ENCODE results near the gene IL22RA1.

IL22RA1 gene

GRCh38 chr1:24134376-24134775 is 8.6 kb downstream of the IL22RA1 start:
- DNase-seq = no peak

DNA sequence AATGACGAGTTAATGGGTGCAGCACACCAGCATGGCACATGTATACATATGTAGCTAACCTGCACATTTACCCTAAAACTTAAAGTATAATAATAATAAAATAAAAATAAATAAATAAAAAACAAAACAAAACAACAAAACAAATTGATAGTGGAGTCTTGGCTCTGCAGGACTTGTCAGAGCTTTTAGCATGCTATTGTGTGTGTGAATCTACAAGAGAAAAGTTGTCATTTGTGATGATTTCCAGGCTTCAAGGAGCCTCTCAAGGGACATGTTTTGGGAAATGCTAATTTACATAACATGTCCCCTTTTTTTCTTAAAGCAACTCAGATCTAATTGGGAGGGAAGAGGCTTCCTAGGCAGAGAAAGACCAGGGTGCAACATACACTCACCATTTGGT is 9.1 kb downstream of the IL22RA1 start:
- no peak for DNase-seq

DNA sequence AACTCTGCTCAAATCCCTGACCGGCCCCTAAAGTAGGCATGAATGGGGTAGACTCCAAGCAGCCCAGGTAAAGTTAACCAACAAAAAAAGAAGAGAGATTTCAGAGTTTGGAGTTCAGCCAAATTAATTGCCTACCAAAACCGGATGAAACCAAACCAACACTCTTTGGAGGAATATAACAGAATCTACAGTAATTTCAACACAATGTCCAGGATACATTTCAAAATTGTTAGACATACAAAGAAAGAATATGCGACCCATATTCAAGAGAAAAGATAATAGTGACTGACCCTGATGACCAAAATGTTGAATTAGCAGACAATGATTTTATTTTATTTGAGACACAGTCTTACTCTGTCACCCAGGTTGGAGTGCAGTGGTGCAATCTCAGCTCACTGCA is 12.6 kb downstream of the IL22RA1 start:
- DNase-seq = no peak

DNA sequence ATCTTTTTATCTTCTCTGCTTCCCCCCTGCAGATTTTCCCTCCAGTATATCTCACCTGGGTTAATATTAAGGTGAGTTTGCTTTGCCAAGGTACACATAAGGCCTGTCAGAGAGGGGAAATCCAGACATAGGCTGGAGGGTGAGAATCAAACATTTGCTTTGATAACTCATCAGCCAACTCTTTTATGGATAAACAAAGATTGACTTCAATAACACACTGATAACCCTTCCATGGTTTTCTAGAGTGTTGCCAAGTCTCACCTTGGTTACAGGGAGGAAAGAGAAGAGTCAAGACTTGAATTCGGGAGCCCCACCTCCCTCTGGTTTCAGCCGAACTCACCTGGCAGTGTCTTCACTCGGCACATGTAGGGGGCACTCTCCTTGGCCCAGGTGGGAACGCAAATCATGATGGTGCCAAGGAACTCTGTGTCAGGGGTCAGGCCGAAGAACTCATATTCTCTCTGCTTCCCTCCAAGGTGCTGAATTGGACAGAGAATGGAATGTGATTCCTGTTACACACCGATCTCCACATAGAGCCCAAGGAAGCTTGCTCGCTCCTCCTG is 15.1 kb downstream of the IL22RA1 start:
- no peak for DNase-seq

- no peak for DNase-seq
Measured at GRCh38 chr1:24127134-24127800, 15.7 kb downstream of the IL22RA1 start.

DNA sequence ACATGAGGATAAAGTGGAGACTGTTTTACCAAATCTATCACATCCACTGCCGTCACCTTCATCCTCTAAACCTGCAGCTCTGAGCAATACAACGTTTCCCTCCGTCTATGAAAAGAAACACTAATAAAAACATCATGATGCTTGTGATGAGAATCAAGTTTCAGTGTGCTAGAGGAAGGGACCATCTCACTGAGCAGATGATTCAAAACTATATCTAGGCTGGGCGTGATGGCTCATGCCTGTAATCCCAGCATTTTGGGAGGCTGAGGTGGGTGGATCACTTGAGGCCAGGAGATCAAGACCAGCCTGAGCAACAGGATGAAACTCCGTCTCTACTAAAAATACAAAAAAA is 16.3 kb downstream of the IL22RA1 start:
- no peak for DNase-seq

GRCh38 chr1:24126018-24126671 is 16.8 kb downstream of the IL22RA1 start:
- DNase-seq = no peak

DNA sequence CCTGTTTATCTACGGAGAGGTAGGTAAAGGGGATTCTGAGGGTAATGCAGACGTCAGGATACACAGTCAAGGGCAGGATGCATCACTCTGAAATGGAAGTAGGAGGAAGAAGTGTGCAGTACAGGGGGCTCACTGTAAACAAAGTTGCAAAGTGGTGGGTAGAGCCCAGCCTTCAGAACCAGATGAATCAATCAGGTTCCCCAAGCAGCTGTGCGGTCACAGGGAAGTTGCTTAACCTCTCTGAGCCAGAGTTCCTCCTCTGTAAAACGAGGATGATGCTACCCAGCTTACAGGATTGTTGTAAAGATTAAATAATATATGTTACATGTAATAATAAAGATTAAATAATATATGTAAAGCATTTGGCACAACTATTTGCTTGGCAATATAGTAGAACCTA is 17.5 kb downstream of the IL22RA1 start:
- no peak for DNase-seq

DNA sequence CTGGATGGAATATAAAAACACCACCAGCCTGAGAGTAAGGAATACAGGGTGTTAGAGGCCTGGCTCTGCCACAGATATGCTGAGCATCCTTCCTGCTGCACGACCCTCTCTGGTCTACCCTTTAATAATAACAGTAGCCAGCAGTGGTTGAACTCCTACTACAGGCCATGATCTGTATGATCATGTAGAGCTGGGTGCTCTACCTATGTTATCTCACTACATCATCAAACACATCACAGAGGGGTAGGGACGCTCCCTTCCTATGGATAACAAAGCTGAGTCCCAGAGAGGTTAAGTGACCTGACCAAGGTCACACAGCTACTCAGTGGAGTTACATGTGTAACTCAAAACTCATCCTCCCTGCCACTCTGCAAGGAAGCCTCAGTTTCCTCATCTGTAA is 18.0 kb downstream of the IL22RA1 start:
- no peak for DNase-seq

DNA sequence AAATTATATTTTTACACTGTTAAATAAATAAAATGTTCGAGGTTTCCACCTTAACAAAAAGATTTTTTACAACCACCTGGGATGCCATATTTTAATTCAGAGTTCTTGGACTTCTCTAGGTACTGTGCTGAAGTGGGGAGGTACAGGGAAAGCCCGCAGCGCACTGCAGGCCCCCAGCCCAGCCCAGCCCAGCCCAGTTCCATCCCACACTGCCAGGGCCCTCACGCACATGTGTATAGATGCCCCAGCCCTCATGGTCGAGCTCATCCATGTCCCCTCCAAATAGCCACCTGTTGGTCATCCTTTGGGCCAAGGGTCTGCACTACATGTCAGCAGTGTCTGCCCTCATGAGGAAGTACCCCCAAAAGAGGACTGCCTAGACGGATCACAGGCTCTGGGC is 19.3 kb downstream of the IL22RA1 start:
- DNase-seq = no peak

- no peak for DNase-seq
Measured at GRCh38 chr1:24122776-24123175, 20.2 kb downstream of the IL22RA1 start.

DNA sequence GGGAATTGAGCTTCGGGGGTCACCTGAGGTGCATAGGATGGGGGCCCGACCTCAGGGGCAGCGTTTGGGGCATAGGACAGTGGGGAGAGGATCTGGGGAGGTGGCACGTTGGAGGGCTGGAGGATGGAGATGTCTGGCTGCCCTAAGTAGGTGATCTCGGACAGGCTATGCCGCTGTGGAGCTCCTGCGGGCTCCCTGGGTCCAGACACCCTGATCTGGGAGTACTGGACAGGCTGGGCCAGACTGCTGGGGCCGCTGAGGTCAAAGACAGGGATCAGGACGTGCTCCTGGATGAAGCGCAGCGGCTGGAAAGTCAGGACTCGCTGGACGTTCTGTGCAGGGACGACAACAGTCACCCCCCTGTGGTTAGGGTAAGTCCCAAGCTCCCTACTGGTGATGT is 21.5 kb downstream of the IL22RA1 start:
- no peak for DNase-seq

DNA sequence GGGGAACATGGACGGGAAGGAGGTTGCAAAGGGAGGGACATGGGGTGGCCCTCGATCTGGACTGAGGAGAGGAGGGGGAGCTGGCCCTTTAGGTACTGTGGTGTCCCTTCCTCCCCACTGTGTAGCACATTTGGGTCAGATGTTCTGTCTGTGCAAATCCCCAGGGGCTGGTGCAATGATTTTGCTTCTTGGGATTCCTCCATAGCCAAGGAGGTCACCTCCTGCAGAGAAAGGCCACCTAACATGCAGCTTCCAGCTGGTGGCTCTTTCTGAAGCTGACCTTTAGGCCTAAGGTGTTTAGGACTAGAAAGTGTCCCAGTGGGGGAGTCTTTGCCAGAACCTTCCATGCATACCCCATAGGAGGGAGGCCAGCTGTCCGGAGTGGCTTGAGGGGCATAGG is 22.0 kb downstream of the IL22RA1 start:
- DNase-seq = no peak

DNA sequence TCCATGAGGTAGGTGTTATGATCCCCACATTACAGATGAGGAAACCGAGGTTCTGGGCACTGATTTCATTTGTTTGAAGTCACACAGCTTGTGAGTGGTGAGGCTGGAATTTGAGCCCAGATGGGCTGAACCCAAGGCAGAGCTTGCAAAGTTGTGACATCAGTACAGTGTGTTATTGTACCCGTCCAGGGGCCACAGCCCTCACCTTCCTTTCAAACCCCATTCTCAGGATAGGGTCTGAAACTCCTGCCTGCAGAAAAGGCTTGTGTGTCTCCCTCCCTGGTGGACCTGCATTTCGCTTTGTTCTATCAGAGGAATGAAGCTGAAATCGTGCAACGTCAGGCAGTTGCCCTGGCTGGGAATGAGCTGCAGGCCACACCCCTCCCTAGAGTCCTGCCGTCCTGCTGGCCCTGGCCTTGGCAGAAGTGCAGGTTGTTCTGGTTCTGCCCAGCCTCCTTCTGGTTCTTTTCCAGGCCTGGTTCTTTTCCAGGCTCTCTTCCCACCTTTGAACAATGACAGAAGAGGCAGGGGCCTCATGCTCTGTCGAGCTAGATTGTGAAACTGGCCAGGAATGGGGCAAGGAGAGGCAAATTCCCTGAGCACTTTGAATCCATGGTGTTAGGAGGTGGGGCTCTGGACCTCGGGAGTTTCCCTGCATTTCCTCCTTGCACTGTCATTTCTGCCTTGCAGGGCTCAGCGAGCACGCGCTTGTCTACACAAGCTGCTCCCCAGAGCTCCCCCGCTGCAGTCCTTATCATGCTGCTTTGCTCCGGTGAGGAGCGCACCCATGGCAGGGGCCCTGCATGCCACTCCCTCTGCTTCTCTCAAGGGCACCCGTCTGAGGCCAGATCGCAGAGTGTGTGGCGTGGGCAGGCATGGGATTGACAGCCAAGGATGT is 22.8 kb downstream of the IL22RA1 start:
- no peak for DNase-seq

DNA sequence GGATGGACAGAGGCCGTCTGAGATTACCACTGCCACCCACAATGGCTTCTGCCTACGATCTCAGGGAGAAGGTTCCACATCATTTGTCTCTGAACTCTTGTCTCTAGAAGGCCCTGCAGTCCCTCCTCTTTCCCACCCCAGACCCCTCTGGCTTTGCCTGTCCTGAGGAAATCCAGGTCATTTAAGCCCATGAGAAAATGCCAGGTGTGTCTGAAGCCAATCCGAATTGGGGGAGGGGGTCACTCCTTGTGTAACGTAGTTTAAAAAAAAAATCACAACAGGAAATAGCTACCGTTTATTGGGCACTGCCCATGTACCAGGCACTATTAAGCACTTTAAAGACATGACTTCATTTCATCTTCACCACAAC is 23.5 kb downstream of the IL22RA1 start:
- DNase-seq = no peak

DNA sequence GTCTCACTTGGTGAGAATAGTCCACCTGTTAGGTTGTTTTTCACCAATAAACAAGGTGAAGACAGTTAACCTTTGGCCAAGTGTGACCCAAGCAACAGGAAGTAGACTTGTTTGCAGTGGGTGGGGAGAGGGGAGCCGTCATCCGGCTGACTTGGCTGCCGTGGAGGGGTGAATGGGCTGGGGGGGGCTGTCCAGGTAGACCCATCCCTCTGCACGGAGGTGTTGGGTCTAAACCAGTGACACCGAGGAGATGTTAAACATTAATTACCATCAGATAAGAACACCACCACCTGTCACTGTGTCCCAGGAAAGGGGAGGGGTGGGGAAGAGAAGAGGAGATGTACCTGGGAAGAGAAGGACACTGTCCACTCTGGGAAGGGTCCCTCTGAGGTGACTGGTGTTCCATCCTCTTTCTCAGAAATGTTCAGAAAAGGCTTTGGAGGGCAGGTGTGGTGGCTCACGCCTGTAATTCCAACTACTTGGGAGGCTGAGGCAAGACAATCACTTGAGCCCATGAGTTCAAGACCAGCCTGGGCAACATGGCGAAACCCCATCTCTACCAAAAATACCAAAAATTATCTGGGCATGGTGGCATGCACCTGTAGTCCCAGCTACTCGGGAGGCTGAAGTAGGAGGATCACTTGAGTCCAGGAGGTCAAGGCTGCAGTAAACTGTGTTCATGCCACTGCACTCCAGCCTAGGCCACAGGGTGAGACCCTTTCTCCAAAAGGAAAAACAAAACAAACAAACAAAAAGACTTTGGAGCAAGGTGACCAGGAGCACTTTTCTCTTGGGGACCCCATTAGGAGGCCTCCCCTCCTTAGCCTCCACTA is 24.3 kb downstream of the IL22RA1 start:
- no peak for DNase-seq

DNA sequence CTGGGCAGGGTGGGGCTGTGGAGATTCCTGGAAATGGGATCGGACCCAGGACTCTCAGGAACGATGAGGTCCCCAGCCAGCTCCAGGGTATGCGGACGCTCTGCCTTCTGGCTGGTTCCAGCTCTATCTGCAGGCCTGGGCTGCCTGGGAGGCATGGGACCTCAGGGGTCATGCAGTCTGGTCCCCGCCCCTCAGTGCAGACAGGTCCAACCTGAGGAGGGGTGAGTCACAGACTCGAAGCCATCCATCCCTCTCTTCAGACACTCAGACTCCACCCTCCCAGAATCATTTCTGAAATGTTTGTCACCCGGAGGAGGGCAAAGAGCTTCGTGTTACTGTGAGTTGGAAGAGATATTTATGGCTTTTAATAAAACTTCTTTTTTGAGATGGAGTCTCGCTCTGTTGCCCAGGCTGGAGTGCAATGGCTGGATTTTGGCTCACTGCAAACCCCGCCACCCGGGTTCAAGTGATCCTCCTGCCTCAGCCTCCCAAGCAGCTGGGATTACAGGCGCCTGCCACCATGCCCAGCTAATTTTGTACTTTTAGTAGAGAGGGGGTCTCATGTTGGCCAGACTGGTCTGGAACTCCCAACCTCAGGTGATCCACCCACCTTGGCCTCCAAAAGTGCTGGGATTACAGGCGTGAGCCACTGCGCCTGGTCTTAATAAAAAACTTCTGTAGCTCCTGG is 25.1 kb downstream of the IL22RA1 start:
- no peak for DNase-seq

DNA sequence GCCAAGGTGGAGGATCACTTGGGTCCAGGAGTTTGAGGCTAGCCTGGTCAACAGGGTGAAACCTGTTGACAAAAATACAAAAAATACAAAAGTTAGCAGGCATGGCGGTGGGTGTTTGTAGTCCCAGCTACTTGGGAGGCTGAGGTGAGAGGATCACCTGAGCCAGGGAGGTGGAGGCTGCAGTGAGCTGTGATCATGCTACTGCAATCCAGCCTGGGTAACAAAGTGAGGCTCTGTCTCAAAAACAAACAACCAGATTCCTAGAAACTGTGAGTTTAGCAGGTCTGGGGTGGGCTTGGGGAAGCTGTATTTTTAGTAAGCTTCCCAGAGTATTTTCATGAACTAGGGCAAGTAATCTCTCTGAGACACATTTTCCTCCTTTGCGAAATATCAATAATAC is 25.8 kb downstream of the IL22RA1 start:
- DNase-seq = no peak

GRCh38 chr1:24114753-24115152 is 28.2 kb downstream of the IL22RA1 start:
- DNase-seq = no peak

- no peak for DNase-seq
Measured at GRCh38 chr1:24113641-24114033, 29.3 kb downstream of the IL22RA1 start.

DNA sequence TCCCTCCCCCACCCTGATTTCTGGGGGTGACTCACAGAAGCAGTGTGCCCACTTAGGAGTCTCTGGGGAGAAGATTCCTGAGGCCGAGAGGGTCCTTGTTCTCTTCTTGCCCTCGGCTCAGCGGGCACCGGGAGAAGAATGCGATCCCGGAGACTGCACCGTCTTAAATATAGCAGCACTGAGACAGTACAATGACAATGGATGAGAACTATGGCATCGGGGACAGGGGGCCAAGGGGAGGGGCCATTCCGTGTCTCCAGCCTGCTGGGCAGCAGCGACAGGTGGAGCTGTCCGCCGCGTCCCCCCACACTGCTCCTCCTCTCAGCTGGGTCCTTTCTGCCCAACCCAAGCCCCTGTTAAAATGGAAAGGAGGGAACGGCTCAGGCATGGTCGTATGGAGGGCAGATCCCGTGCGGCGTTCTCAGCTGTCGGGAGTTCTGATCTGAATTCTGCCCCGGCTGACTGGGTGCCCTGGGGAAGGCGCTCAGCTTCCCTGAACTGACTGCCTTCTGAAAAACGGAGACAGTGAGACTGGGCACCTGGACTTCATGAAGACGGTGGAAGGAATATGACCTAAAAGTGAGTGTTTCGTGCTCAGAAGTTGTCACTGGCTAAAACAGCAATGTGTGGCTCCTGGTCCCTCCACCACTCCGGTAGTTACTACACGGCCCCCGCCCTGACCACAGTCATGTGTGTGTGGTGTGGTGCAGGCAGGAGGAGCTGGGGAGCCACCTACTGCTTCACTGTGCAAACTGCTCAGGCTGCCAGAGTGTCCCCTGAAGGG is 30.8 kb downstream of the IL22RA1 start, which contains the start of gene MYOM3:
Gene MYOM3 (minus strand): TSS at position 140 of the 784 bp plus-strand sequence. CDS start 3,499 bp downstream, outside the sequence.
- DNase-seq = peak; percentile 58
